IgD-negative memory B cell (primary cell): ENCODE results near the gene ANKS1A. TPM values are rescaled to one million over a fixed set of nuclear protein-coding genes. Genes with fewer than 3 reads are reported as not detected.
"Not testable (repeated sequence)": the region's sequence is repeated elsewhere in the genome, so short reads cannot be mapped to it uniquely, and the experiment has no call there.

Experiments
- H3K27ac Mint-ChIP-seq, 3 donors: one replicate each; pipeline ENCODE4 v1.8.0; 2020 to 2022; ENCODE audit warnings: mild to moderate bottlenecking in 3 of 3, mixed read lengths in 3 of 3, moderate library complexity in 1 of 3
- H3K27me3 Mint-ChIP-seq: one replicate; pipeline ENCODE4 v1.8.0; 2021; ENCODE audit warnings: mixed read lengths
- H3K36me3 Mint-ChIP-seq: one replicate; pipeline ENCODE4 v1.8.0; 2020; ENCODE audit warnings: mild to moderate bottlenecking, mixed read lengths
- H3K4me1 Mint-ChIP-seq, 3 donors: one replicate each; pipeline ENCODE4 v1.8.0; 2020 to 2022; ENCODE audit warnings: mixed read lengths in 3 of 3, mild to moderate bottlenecking in 1 of 3
- H3K4me3 Mint-ChIP-seq, 4 donors: one replicate each; pipeline ENCODE4 v1.8.0; 2020 to 2022; ENCODE audit warnings: mild to moderate bottlenecking in 4 of 4, mixed read lengths in 4 of 4, moderate library complexity in 3 of 4
- H3K9me3 Mint-ChIP-seq, 3 donors: one replicate each; pipeline ENCODE4 v1.8.0; 2020 to 2021; ENCODE audit warnings: mixed read lengths in 3 of 3, mild to moderate bottlenecking in 1 of 3
- polyA plus RNA-seq: library from polyadenylated mRNA; unstranded; fragments of 300-500 nt; fragmentation: Illumina TruSeq; gene quantifications from one replicate; pipeline ENCODE4 v1.2.3, GENCODE V29; 2021

Gene ANKS1A
- polyA plus RNA-seq, 1 donor from 2014 or later, result 3.3 TPM

- not testable (repeated sequence) for H3K4me3 Mint-ChIP-seq, H3K4me1 Mint-ChIP-seq, H3K9me3 Mint-ChIP-seq, H3K27ac Mint-ChIP-seq, H3K27me3 Mint-ChIP-seq
- peaks cover 11% of the 10 kb centered on the region for H3K36me3 Mint-ChIP-seq
Observed at GRCh38 chr6:34999962-35000361, 110.9 kb downstream of the ANKS1A start.

DNA sequence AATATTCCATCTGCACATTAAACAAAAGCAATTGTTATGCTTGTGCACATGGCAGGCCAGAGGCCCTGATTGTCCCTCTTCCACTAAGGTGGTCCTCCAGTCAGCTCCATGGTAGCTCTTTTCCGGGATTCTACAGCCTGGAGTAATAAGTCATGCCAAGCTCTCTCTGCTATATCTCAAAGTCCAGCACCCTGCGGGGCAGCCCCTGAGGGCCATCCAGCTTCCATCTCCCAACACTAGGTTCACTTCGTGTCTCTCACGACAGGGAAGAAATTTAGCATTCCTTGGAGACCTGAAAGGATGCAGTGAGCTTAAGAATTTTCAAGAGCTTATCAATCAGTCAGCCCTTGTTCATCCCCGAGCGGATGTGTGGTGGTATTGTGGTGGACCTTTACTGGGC lies 112.3 kb downstream of the ANKS1A start:
- not testable (repeated sequence) for H3K27ac Mint-ChIP-seq, H3K4me3 Mint-ChIP-seq, H3K27me3 Mint-ChIP-seq, H3K4me1 Mint-ChIP-seq, H3K9me3 Mint-ChIP-seq
- H3K36me3 Mint-ChIP-seq, result peaks cover 10% of the 10 kb centered on the region

- peaks cover 16% of the 10 kb centered on the region for H3K36me3 Mint-ChIP-seq
- not testable (repeated sequence) for H3K9me3 Mint-ChIP-seq, H3K4me3 Mint-ChIP-seq, H3K4me1 Mint-ChIP-seq, H3K27me3 Mint-ChIP-seq, H3K27ac Mint-ChIP-seq
Observed at GRCh38 chr6:35003886-35004530, 115.0 kb downstream of the ANKS1A start.

DNA sequence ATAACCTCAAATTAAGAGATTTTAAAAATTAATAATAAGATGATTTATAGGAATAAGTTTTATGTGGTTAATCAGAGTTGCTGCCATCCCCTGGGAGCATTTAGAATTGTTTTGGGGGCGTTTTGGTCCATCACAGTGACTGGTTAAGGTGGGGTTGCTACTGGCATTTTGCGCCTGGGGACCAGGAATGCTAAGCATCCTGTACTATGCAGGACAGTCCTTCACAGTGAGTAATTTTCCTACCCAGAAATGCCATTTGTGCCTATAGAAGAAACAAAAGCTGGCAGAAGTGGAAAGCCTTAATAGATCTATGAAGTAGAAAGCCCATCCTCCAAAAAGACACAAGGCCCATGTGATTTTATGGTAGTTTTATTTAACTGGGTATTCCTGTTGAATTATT lies 118.0 kb downstream of the ANKS1A start:
- Mint-ChIP-seq H3K4me1 (no peaks in the 10 kb centered on the region), H3K9me3 (peaks cover 0 to 2% (median 0%) of the 10 kb centered on the region in 3 donors), H3K27me3 (no peaks in the 10 kb centered on the region), H3K4me3 (no peak overlapping the region), H3K36me3 (peaks cover 12% of the 10 kb centered on the region), H3K27ac (no peak overlapping the region)

DNA sequence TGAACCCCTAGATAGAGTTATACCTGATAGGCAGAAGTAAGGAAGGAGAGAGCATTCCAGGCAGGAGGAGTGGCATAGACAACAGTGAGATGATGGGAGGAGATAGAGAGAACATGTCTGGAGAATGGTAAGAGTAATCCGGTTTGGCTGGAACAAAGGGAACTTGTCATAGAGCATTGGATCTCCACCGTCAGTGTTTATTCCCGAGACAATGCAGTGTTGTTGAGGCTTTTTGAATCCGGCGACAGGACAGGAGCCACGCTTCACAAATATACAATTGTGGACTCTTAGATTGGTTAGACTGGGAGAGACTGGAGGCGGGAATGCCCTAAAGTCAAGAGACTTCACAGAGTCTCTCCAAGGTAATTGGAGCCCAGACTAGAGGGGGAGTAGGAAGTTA lies 119.8 kb downstream of the ANKS1A start:
- peak overlapping the region in 1 of 3 donors; percentile 5 for H3K27ac Mint-ChIP-seq
- H3K9me3 Mint-ChIP-seq, result peaks cover 0 to 2% (median 0%) of the 10 kb centered on the region in 3 donors
- H3K27me3 Mint-ChIP-seq, result no peaks in the 10 kb centered on the region
- no peak overlapping the region for H3K4me3 Mint-ChIP-seq
- H3K36me3 Mint-ChIP-seq, result peaks cover 8% of the 10 kb centered on the region
- no peaks in the 10 kb centered on the region for H3K4me1 Mint-ChIP-seq

GRCh38 chr6:35011096-35012041 lies 122.3 kb downstream of the ANKS1A start:
- Mint-ChIP-seq H3K4me3 (no peak overlapping the region), H3K9me3 (peaks cover 0 to 2% (median 0%) of the 10 kb centered on the region in 3 donors), H3K27ac (no peak overlapping the region), H3K27me3 (no peaks in the 10 kb centered on the region), H3K36me3 (peaks cover 7% of the 10 kb centered on the region), H3K4me1 (no peaks in the 10 kb centered on the region)

DNA sequence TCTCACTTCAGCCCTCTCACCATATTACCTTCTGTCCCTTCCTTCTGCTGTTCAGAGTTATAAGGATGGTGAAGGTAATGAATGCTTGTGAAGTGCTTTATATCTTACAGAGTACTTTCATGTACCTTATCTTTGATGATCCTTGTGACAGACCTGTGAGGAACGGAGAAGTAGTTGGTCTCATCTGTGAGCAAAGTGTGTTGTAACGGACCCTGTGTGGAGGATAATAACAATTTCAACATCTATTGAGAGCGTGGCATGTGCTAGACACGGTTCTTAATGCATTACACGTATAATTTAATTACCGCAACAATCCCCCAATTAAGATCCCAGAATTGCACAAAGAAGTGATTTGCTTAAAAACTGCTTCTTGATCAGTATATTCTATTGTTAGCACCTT lies 124.6 kb downstream of the ANKS1A start:
- H3K4me1 Mint-ChIP-seq, result no peaks in the 10 kb centered on the region
- peaks cover 0 to 2% (median 0%) of the 10 kb centered on the region in 3 donors for H3K9me3 Mint-ChIP-seq
- H3K4me3 Mint-ChIP-seq, result no peak overlapping the region
- H3K27ac Mint-ChIP-seq, result no peak overlapping the region
- no peaks in the 10 kb centered on the region for H3K27me3 Mint-ChIP-seq
- peaks cover 7% of the 10 kb centered on the region for H3K36me3 Mint-ChIP-seq

- Mint-ChIP-seq H3K36me3 (peaks cover 8% of the 10 kb centered on the region), H3K4me3 (no peak overlapping the region), H3K27ac (no peak overlapping the region), H3K4me1 (no peaks in the 10 kb centered on the region), H3K9me3 (peaks cover 0 to under 1% (median 0%) of the 10 kb centered on the region in 3 donors), H3K27me3 (no peaks in the 10 kb centered on the region)
Observed at GRCh38 chr6:35014341-35014740, 125.3 kb downstream of the ANKS1A start.

- Mint-ChIP-seq H3K36me3 (peaks cover 11% of the 10 kb centered on the region), H3K27ac (no peak overlapping the region), H3K27me3 (no peaks in the 10 kb centered on the region), H3K4me1 (no peaks in the 10 kb centered on the region), H3K9me3 (no peaks in the 10 kb centered on the region), H3K4me3 (no peak overlapping the region)
Observed at GRCh38 chr6:35014786-35015185, 125.7 kb downstream of the ANKS1A start.

- H3K4me1 Mint-ChIP-seq, result no peaks in the 10 kb centered on the region
- H3K4me3 Mint-ChIP-seq, result no peak overlapping the region
- H3K27me3 Mint-ChIP-seq, result no peaks in the 10 kb centered on the region
- H3K27ac Mint-ChIP-seq, result no peak overlapping the region
- H3K9me3 Mint-ChIP-seq, result no peaks in the 10 kb centered on the region
- H3K36me3 Mint-ChIP-seq, result peaks cover 14% of the 10 kb centered on the region
Observed at GRCh38 chr6:35015476-35015875, 126.4 kb downstream of the ANKS1A start.

GRCh38 chr6:35015996-35016395 lies 126.9 kb downstream of the ANKS1A start:
- H3K4me1 Mint-ChIP-seq, result no peaks in the 10 kb centered on the region
- no peaks in the 10 kb centered on the region for H3K9me3 Mint-ChIP-seq
- no peak overlapping the region for H3K27ac Mint-ChIP-seq
- peaks cover 16% of the 10 kb centered on the region for H3K36me3 Mint-ChIP-seq
- H3K4me3 Mint-ChIP-seq, result no peak overlapping the region
- H3K27me3 Mint-ChIP-seq, result no peaks in the 10 kb centered on the region

DNA sequence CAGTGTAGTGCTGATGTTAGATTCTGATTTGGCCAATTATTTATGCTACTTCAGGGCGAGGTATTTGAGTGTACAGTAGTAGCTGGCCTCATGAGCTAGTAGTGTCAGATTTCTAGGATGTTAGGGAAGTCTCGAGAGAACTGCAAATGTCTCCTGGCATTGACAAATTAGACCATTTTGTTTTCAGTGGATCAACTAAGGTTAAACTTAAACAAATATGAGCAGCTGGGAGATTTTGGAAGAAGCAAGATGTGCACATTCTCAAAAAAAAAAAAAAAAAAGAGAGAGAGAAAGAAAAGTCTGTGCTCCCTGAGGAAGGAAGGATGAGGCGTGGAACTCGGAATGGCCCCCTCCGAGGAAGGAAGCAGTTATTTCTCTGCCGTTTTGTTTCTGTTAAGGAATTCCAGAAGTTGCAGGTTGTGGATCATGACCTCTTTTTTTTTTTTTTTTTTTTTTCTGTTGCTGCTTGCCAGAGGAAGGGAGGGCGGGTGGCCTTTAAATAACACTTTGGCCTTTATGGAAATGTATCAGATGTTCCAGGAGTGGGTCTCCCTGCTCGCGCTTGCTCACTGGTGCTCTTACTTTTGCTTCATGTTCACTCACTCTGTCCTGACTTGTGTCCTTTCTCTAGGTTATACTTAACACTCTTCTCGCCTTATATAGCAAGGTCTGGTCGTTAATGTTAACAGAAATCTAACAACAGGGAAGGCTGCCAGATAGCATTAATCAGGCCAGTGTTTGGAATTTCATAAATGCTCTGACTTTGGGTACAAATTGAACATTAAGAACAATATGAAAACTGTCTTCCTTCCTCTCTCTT lies 127.7 kb downstream of the ANKS1A start:
- H3K27ac Mint-ChIP-seq, result no peak overlapping the region
- peaks cover 16% of the 10 kb centered on the region for H3K36me3 Mint-ChIP-seq
- no peaks in the 10 kb centered on the region for H3K9me3 Mint-ChIP-seq
- H3K27me3 Mint-ChIP-seq, result no peaks in the 10 kb centered on the region
- H3K4me3 Mint-ChIP-seq, result no peak overlapping the region
- no peaks in the 10 kb centered on the region for H3K4me1 Mint-ChIP-seq

GRCh38 chr6:35017411-35018181 lies 128.5 kb downstream of the ANKS1A start:
- no peaks in the 10 kb centered on the region for H3K27me3 Mint-ChIP-seq
- no peaks in the 10 kb centered on the region for H3K4me1 Mint-ChIP-seq
- no peak overlapping the region for H3K4me3 Mint-ChIP-seq
- no peaks in the 10 kb centered on the region for H3K9me3 Mint-ChIP-seq
- no peak overlapping the region for H3K27ac Mint-ChIP-seq
- H3K36me3 Mint-ChIP-seq, result peaks cover 16% of the 10 kb centered on the region

GRCh38 chr6:35018182-35018519 lies 129.1 kb downstream of the ANKS1A start:
- no peaks in the 10 kb centered on the region for H3K4me1 Mint-ChIP-seq
- no peak overlapping the region for H3K27ac Mint-ChIP-seq
- H3K36me3 Mint-ChIP-seq, result peaks cover 16% of the 10 kb centered on the region
- no peak overlapping the region for H3K4me3 Mint-ChIP-seq
- no peaks in the 10 kb centered on the region for H3K27me3 Mint-ChIP-seq
- H3K9me3 Mint-ChIP-seq, result no peaks in the 10 kb centered on the region
